GM10847 (cell line): ENCODE measurements around the gene PDHA1.
A peak's percentile ranks its signal among the peaks of the same experiment; 100 is the strongest.

Experiments used
- POLR2A ChIP-seq: IDR thresholded peaks from 2 replicates; pipeline ENCODE4 v1.6.1; 2011; ENCODE audit not compliant: insufficient read length; ENCODE audit errors: extremely low read depth

The PDHA1 gene

DNA sequence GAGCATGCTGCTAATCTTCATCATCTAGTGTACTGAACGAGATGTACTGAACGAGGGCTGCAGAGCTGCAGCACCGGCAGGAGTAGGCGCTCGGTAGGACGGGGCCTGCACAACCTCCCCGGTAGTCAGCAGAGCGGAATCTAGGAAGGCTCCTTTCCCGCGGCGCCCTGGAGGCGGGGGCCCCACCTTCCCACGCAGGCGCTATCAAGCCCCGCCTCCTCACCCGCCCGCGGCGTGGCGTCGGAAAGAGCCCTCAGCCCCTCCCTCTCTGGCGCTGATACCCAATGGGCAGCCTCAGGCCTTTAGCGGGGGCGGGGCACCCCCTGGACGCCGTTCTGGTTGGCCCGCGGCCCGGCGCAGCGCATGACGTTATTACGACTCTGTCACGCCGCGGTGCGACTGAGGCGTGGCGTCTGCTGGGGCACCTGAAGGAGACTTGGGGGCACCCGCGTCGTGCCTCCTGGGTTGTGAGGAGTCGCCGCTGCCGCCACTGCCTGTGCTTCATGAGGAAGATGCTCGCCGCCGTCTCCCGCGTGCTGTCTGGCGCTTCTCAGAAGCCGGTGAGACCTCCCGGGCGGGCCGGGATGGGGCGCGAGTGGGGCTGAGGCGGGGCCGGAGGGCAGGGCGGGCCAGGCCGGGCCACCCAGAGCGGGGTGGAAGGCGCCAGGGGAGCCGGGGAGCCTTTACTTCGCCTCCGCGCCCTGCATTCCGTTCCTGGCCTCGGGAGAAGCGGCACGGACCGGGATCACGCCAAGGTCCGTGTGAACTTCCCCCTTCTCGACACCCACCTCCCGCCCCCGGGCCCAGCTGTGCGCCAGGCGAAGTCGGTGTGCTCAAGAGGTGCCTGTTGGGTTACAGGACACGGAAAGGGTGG is at the start of gene PDHA1:
Gene PDHA1, plus strand, starts transcription at position 393 of the 874 bp plus-strand sequence. Its CDS starts 111 bp downstream, at position 504.
- peak; percentile 28 for TF ChIP-seq POLR2A

DNA sequence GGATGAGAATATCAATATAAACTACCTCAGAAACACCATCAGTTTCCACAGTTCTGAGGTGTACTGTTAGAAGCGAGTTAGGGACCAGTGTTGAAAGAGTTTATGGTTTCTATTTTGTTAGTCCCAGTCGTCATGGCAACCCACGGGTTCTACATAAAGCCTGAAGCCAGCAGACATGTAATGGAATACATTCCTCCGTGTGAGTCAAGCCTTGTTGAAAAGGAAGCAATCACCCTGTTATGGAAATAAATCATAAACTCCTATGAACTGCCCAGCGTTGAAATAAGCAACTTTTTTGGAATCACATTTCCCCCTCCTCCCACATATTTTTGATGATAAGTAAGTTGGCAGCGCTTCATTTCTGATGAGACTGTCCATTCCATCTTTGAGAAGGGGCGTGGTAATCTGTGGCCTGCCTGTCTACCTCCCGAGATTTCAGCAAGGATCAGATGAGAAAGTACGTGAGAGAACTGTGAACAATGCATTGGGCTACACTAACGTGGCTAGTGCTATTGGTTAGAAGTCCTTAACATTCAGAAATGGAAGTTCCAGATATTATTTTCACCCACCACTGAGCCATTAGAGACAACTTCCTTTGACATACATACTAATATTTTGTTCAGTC is 40.4 kb upstream of the PDHA1 start:
- no peak for TF ChIP-seq POLR2A

DNA sequence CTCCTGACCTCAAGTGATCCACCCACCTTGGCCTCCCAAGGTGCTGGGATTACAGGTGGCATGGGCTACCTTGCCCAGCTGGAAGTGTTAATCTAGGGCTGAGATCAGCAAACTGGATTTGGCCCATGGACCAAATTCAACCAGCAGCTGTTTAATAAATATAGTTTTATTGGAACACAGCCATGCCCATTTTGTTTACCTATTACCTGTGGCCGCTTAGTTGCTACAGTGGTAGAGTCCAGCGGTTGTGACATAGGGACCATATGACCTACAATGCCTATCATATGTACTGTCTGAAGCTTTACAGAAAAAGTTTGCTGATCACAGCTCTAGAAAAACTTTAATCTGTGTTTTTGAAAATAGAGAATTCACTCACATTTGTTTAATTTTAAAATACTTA is 17.2 kb upstream of the PDHA1 start:
- TF ChIP-seq POLR2A: no peak

DNA sequence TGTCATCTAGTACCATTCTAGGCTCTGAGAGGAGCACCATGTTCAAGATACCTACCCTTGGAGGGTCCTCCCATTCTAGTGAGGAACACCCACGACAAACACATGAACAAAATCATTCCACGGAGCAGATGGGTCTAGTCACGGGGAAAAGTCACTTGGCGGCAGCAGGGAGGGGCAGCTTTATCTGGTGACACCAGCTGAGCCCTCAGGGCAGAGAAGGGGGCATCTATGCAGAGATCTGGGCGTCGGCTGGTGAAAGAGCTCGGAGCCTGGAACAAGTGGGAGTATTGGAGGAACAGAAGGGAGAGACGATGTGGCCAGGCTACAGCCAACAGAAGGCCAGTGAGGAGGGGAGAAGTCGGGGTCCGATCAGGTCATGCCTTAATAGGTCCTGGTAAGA is 11.9 kb upstream of the PDHA1 start:
- TF ChIP-seq POLR2A: no peak

DNA sequence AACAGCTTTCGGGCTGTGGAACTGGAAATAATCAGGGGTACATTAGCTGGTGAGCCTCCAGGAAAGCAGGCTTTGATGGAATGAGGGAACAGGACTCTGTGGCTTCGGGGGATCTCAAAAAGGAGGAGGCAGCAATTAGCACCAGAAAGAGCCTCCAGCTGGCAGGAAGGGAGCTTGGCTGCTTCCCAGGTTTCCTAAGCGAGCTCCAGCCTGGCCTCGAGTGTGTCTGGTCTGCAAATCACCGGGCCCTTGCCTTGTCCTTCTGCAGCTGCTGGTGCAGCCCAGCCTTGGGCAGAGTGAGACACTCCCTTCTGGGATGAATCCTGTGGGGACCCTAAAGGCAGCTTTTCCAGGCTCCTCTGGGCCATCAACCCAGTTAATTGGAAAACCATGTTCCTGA is 10.7 kb upstream of the PDHA1 start:
- no peak for TF ChIP-seq POLR2A

DNA sequence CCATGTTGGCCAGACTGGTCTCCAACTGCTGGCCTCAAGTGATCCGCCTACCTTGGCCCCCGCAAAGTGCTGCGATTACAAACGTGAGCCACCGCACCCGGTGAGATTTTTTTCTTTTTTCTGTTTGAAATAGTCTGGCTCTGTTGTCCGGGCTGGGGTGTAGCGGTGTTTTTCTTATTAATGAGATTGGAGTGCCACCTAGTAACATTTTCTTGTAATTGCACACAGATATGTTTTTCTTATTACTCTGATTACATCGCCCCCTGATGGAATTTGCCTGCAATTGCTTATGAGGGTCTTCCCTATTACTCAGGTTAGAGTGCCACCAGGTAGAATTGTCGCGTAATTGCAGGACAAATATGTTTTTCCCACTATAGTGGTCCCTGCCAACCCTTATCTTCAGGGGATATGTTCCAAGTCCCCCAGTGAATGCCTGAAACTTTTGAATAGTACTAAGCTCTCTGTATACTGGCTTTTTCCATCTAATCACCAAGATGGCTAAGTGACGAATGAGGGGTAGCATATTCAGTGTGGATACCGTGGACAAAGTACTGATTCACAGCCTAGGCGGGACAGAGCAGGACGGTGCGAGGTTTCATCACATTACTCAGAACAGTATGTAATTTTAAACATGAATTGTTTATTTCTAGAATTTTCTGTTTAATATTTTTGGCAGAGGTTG is 8.6 kb upstream of the PDHA1 start:
- TF ChIP-seq POLR2A: no peak

DNA sequence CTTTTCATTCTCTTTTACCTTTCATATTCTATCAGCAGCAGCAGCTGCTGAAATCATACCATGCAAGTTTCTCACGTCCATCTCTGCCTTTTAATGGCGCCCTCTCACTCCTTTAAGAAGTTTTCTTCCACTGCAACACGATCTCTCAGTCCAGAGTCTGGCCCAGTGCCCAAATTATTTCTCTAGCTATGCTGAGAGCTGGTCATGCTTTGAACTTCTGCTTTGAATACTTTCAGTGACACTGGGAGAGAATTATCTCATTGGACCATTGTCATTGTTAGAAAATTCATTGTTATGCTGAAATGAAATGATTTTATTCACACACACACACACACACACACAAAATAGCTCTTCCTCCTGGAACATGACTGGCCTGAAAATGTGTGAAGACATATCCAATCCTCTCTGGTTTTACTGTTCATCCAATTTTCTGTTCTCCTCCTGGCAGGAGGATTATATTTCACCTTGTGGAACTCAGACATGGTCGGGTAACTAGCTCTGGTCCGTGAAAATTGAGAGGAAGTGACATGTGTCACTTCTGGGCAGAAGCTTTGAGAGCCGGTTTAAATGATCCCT is 1.3 kb upstream of the PDHA1 start:
- no peak for TF ChIP-seq POLR2A

DNA sequence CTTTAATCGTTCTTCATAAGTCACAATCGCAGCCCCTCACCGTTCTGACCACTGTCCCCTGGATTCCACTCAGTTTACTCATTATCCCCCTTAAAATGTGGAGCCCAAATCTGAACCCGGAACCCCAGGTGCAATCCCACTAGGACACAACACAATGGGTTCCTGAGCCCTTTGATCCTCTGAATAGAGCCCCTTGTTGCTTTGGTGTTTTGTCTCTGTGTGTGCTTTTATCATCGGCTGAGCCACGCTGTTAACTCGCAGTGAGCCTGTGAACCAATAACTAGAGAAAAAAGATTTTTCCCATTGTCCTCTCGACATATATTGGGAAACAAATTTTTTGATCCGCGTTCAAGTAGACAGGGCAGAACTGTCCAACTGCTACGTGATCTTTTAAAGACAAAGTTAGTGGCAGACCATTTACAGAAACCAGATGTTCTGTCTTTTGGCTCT is 617 bp upstream of the PDHA1 start:
- TF ChIP-seq POLR2A: no peak

DNA sequence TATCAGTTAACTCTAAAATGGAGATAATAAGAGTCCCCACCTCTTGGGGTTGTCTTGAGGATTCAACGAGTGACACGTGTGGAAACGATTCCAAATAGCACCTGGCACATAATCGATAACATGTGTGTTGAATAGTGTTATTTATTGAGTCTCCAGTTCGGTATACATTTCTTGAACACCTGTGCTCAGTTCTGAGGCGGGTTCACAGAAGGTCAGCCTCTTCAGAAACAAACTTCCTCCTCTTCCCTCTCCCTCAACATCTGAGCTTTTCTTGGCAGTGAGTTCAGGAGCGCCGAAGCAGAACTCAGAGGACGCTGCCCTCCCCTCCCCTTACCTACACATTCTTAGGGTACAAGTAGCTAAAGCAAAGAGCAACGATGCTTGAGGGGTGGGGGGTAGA is 934 bp downstream of the PDHA1 start:
- TF ChIP-seq POLR2A: no peak

DNA sequence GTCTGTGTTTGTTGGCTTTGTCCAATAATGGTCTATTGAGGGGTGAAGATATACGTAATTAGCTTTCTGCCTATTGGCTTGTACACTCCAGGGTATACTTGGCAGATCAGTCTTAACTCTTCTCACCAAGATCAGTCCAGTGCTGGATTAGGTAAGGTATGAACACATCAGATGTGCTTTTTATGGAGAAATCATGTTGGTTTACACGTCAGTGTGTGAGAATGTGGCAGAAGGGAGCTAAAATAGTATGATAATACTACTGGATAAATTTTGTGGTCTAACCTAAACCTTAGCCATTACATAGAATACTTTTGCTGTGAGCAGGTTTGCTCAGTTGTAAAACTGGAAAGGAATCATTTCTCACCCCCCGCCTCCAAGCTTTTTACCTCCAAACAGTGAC is 4.2 kb downstream of the PDHA1 start:
- no peak for TF ChIP-seq POLR2A

DNA sequence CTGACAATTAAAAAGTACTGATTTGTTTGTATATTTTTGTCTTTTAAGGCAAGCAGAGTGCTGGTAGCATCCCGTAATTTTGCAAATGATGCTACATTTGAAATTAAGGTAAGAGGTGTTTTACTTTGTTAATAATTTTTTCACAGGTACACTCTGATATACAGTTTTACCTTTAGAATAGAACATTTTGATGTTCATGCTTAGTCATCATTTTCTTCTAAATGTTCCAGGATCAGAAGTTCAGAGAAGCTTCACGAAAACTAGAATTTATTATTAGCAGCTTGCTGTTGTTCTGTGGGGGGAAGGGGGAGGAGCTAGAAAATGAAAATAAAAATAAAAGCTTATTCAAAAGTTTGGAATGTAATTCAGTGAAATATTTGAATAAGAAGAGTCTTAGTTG is 5.5 kb downstream of the PDHA1 start:
- no peak for TF ChIP-seq POLR2A

DNA sequence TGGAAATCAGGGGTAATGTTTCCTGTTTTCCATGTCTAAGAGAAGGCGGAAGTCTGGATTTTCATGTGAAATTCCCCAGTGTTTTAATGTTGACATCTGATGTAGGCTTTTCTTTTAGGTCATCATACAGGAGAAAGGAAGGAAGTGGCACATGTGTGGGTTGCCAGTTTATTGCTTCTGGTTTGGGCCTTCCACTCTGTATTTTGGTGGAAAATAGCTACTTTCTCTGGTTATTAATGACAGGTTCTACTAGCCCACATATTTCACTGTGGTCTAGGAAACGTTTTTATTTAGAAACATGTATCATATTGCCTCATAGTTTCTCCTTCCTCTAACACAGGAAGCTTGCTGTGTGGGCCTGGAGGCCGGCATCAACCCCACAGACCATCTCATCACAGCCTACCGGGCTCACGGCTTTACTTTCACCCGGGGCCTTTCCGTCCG is 7.2 kb downstream of the PDHA1 start:
- TF ChIP-seq POLR2A: no peak

DNA sequence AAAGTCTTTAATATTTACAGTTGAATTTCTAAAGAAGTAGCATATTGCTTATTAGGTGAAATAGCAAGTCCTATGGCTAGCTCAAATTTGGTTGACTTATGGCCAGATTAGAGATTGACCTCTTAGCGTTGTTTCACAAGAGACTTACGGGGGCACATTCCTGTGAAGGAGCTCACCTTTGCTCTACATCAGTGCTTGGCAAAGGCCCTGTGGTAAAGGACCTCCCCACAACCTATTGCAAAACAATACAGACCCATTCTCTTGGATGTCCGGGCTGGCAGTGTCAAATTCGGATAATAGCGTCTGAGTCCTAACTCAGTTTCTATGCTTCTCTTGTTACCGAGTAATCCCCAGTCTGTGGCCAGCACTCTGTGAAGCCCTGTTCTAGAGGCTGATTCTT is 10.9 kb downstream of the PDHA1 start:
- TF ChIP-seq POLR2A: no peak

DNA sequence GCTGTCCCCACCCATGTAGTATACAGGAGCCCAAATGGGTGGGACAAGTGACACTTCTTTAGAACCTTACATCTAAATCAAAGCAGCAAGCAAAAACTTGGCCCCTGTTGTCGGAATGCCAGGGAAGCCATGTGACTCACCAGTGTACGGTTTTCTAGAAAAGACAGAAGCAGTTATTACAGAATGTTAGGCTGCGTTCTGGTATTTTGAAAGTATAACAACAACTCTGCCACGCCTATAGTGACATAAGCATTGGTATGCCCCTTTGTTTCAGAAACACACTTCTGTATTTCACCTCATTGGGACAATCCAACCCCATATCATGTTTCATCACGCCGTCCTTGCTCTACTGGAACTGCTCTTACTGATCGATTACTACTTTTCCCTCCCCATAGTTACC is 14.8 kb downstream of the PDHA1 start:
- no peak for TF ChIP-seq POLR2A

DNA sequence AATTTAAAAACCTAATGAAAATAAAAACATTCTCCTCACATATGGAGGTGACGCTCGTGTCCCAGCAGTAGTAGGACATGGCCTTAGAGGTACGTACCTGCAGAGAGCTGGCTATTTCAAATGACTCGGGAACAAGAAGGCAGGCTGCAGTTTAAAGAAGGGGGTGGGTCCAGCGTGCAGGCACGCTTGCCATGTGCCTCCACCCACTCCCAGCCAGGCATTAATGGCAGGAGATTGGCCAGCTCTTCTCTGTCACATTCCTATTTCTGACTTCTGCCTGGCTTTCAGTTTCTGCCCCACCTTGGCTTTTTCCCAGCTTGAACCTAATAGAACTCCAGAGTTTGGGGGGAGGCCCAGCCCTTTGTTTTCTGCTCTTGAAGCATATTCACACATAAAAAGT is 17.2 kb downstream of the PDHA1 start:
- no peak for TF ChIP-seq POLR2A
